GM23338 (cell line): ENCODE results near the gene KIF4A. TPM values are rescaled to one million over a fixed set of nuclear protein-coding genes. Genes with fewer than 3 reads are reported as not detected.

Source experiments
- ATAC-seq: fragments of 200-7000 bp; cut with Tn5 transposase; 3 replicates; pipeline ENCODE4 v1.9.1; 2020
- DNase-seq: peaks from one replicate; pipeline ENCODE4 v3.0.0-alpha.2; 2015; ENCODE audit warnings: low spot score
- H2AFZ ChIP-seq: fragments of 200-600 bp; sonication (generic); 2 replicates; pipeline ENCODE4 v1.8.0; 2016; ENCODE audit warnings: antibody characterized with exemption, mild to moderate bottlenecking, moderate library complexity
- H3F3A ChIP-seq: fragments of 200-600 bp; sonication (generic); replicated peaks from 2 replicates; pipeline ENCODE4 v1.8.0; 2017; ENCODE audit warnings: antibody characterized with exemption, mixed run types, low read depth
- H3K27ac ChIP-seq: fragments of 200-600 bp; sonication (generic); 2 replicates; pipeline ENCODE4 v1.6.1; 2016; ENCODE audit warnings: low read depth
- H3K27me3 ChIP-seq: fragments of 200-600 bp; sonication (generic); 2 replicates; pipeline ENCODE4 v1.8.0; 2016; ENCODE audit warnings: mild to moderate bottlenecking, mixed run types, moderate library complexity; ENCODE audit not compliant: insufficient read depth
- H3K36me3 ChIP-seq: fragments of 200-600 bp; sonication (generic); 2 replicates; pipeline ENCODE4 v1.8.0; 2016; ENCODE audit warnings: mild to moderate bottlenecking; ENCODE audit not compliant: insufficient read depth
- H3K4me1 ChIP-seq: fragments of 200-600 bp; sonication (generic); 2 replicates; pipeline ENCODE4 v1.8.0; 2016; ENCODE audit warnings: mild to moderate bottlenecking, moderate library complexity; ENCODE audit not compliant: insufficient read depth
- H3K4me2 ChIP-seq: fragments of 200-600 bp; sonication (generic); 2 replicates; pipeline ENCODE4 v1.7.1; 2017; ENCODE audit warnings: mixed run types
- H3K4me3 ChIP-seq: fragments of 200-600 bp; sonication (generic); 2 replicates; pipeline ENCODE4 v1.6.1; 2016; ENCODE audit warnings: mixed run types
- H3K79me2 ChIP-seq: fragments of 200-600 bp; sonication (generic); replicated peaks from 2 replicates; pipeline ENCODE4 v1.8.0; 2017; ENCODE audit warnings: mild to moderate bottlenecking; ENCODE audit not compliant: insufficient read depth
- H3K9me2 ChIP-seq: fragments of 200-600 bp; sonication (generic); 2 replicates; pipeline ENCODE4 v1.8.0; 2017; ENCODE audit not compliant: insufficient read depth
- H4K20me1 ChIP-seq: fragments of 200-600 bp; sonication (generic); replicated peaks from 2 replicates; pipeline ENCODE4 v1.8.0; 2017; ENCODE audit warnings: mild to moderate bottlenecking; ENCODE audit not compliant: insufficient read depth
- H3K27ac Mint-ChIP-seq: 2 replicates; pipeline ENCODE4 v1.8.0; 2020; ENCODE audit warnings: inconsistent platforms, mild to moderate bottlenecking, moderate library complexity, mixed read lengths
- H3K27me3 Mint-ChIP-seq: 3 replicates; pipeline ENCODE4 v1.8.0; 2022; ENCODE audit warnings: low read depth, mild to moderate bottlenecking, moderate library complexity, mixed read lengths, inconsistent platforms; ENCODE audit not compliant: insufficient read depth, poor library complexity
- H3K36me3 Mint-ChIP-seq: 3 replicates; pipeline ENCODE4 v1.8.0; 2021; ENCODE audit warnings: low read depth, mild to moderate bottlenecking, inconsistent platforms, moderate library complexity, mixed read lengths
- H3K4me1 Mint-ChIP-seq: 3 replicates; pipeline ENCODE4 v1.8.0; 2020; ENCODE audit warnings: mild to moderate bottlenecking, inconsistent platforms, mixed read lengths
- H3K4me3 Mint-ChIP-seq: 3 replicates; pipeline ENCODE4 v1.8.0; 2021; ENCODE audit warnings: moderate library complexity, mild to moderate bottlenecking, inconsistent platforms, mixed read lengths
- H3K9me3 Mint-ChIP-seq: 3 replicates; pipeline ENCODE4 v1.8.0; 2020; ENCODE audit warnings: moderate library complexity, mild to moderate bottlenecking, inconsistent platforms, mixed read lengths
- CREB1 ChIP-seq: fragments of 250-450 bp; sonication (Bioruptor Pico); IDR thresholded peaks from 2 replicates; pipeline ENCODE4 v1.5.0; 2020; ENCODE audit warnings: low read depth, mild to moderate bottlenecking, moderate library complexity
- CTCF ChIP-seq, 2 experiments: fragments of 200-600 bp in 1 of 2; sonication (generic) in 1 of 2; conservative IDR thresholded peaks; 2 replicates each; pipeline versions ENCODE4 v1.5.1 to v1.6.1; 2016 to 2017; ENCODE audit warnings: antibody characterized with exemption in 2 of 2, low read depth in 2 of 2, mild to moderate bottlenecking in 2 of 2, moderate library complexity in 1 of 2
- EZH2 ChIP-seq: fragments of 200-600 bp; sonication (generic); IDR thresholded peaks from one replicate; pipeline ENCODE4 v1.8.0; 2017; ENCODE audit warnings: antibody characterized with exemption, mild to moderate bottlenecking, low read depth; ENCODE audit not compliant: unreplicated experiment
- EZH2phosphoT487 ChIP-seq: fragments of 200-600 bp; sonication (generic); IDR thresholded peaks from one replicate; pipeline ENCODE4 v1.8.1; 2018; ENCODE audit warnings: antibody characterized with exemption; ENCODE audit not compliant: unreplicated experiment
- JUNB ChIP-seq: IDR thresholded peaks from one replicate; pipeline ENCODE4 v1.6.1; 2016; ENCODE audit warnings: antibody characterized with exemption; ENCODE audit not compliant: unreplicated experiment
- NANOG ChIP-seq: IDR thresholded peaks from 2 replicates; pipeline ENCODE4 v1.6.1; 2016; ENCODE audit warnings: antibody characterized with exemption, borderline replicate concordance
- POLR2AphosphoS5 ChIP-seq: IDR thresholded peaks from 2 replicates; pipeline ENCODE4 v1.6.1; 2016; ENCODE audit warnings: antibody characterized with exemption, low read depth
- REST ChIP-seq: IDR thresholded peaks from one replicate; pipeline ENCODE4 v1.6.1; 2018; ENCODE audit warnings: antibody characterized with exemption; ENCODE audit not compliant: unreplicated experiment
- STAT1 ChIP-seq: IDR thresholded peaks from one replicate; pipeline ENCODE4 v1.6.1; 2016; ENCODE audit warnings: antibody characterized with exemption; ENCODE audit not compliant: unreplicated experiment
- ZNF114 ChIP-seq: fragments of 250-450 bp; sonication (Bioruptor Pico); IDR thresholded peaks from 2 replicates; pipeline ENCODE4 v1.5.0; 2020; ENCODE audit warnings: mild to moderate bottlenecking, moderate library complexity
- ZNF331 ChIP-seq: fragments of 250-450 bp; sonication (Bioruptor Pico); IDR thresholded peaks from 2 replicates; pipeline ENCODE4 v1.5.0; 2020; ENCODE audit warnings: low read depth, mild to moderate bottlenecking, moderate library complexity
- ZNF462 ChIP-seq: fragments of 250-450 bp; sonication (Bioruptor Pico); IDR thresholded peaks from 2 replicates; pipeline ENCODE4 v1.5.0; 2020; ENCODE audit warnings: mild to moderate bottlenecking, moderate library complexity
- polyA plus RNA-seq: library from polyadenylated mRNA; unstranded; fragments of >200 nt; fragmentation: Nextera tagmentation; extraction: Ambion mirVana; gene quantifications from 2 replicates; pipeline ENCODE4 v1.2.1, GENCODE V29; 2016
- total RNA-seq: library from RNA; depleted of rRNA; stranded (reverse); fragments of >200 nt; shearing (Covaris generic); gene quantifications from 2 replicates; pipeline ENCODE4 v1.2.3, GENCODE V29; 2014
- TF ChIP-seq, protein P1 (sequence below): IDR thresholded peaks from 2 replicates; pipeline ENCODE4 v1.6.1; 2016; ENCODE audit warnings: antibody characterized with exemption

Gene KIF4A
- total and polyA plus RNA-seq, 2 experiments from 2014 or later, result 21.5 to 27.6 TPM

- no peak overlapping the region for H3K4me2 ChIP-seq
- no peak overlapping the region for H3K4me3 ChIP-seq
- peaks cover 37% of the 10 kb centered on the region for H3K36me3 Mint-ChIP-seq
- peaks cover 3% of the 10 kb centered on the region; the same call in 2 of the 3 replicates for H3K9me3 Mint-ChIP-seq
- no peak for ATAC-seq
- H3K4me1 ChIP-seq, result peaks cover 18% of the 10 kb centered on the region
- H3K9me2 ChIP-seq, result no peaks in the 10 kb centered on the region
- no peak overlapping the region for H3K27ac Mint-ChIP-seq
- no peaks in the 10 kb centered on the region for H3K36me3 ChIP-seq
- H3K27me3 Mint-ChIP-seq, result peaks cover 3% of the 10 kb centered on the region
- H3K4me1 Mint-ChIP-seq, result peaks cover 30% of the 10 kb centered on the region
- H2AFZ ChIP-seq, result no peak overlapping the region
- no peaks in the 10 kb centered on the region for H3K27me3 ChIP-seq
- no peak overlapping the region for H3K4me3 Mint-ChIP-seq
- TF ChIP-seq ZNF331 (CRISPR knock-in tag), result no peak
- TF ChIP-seq JUNB, result no peak
- no peak for TF ChIP-seq NANOG
- TF ChIP-seq ZNF114, result no peak
- no peak for TF ChIP-seq EZH2
- TF ChIP-seq ZNF462 (CRISPR knock-in tag), result no peak
- no peak for TF ChIP-seq CREB1 (CRISPR knock-in tag)
- no peak for TF ChIP-seq STAT1
- TF ChIP-seq, protein P1, sequence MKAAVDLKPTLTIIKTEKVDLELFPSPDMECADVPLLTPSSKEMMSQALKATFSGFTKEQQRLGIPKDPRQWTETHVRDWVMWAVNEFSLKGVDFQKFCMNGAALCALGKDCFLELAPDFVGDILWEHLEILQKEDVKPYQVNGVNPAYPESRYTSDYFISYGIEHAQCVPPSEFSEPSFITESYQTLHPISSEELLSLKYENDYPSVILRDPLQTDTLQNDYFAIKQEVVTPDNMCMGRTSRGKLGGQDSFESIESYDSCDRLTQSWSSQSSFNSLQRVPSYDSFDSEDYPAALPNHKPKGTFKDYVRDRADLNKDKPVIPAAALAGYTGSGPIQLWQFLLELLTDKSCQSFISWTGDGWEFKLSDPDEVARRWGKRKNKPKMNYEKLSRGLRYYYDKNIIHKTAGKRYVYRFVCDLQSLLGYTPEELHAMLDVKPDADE, result no peak
- no peak for TF ChIP-seq CTCF (conservative IDR thresholded peaks at IDR 0.05; ENCODE audit: low read depth in 2 of 2)
- no peak for TF ChIP-seq REST
- no peak for TF ChIP-seq POLR2AphosphoS5
- TF ChIP-seq EZH2phosphoT487, result no peak
- no peaks in the 10 kb centered on the region for H4K20me1 ChIP-seq
- H3F3A ChIP-seq, result no peaks in the 10 kb centered on the region
- no peak overlapping the region for H3K27ac ChIP-seq
- no peaks in the 10 kb centered on the region for H3K79me2 ChIP-seq
- no peak for DNase-seq
These were observed 134.9 kb downstream of the KIF4A start for GRCh38 chrX:70424801-70425200.
